ENCODE data around the gene BCL3. TPM values are rescaled to one million over a fixed set of nuclear protein-coding genes. Genes with fewer than 3 reads are reported as not detected.

Gene BCL3
- total RNA-seq, 1 donor from 2014 or later = 1.9 TPM

- TF ChIP-seq CTCF (IDR thresholded peaks at IDR 0.05; ENCODE audit: unreplicated experiment) = no peak
- H3K36me3 Mint-ChIP-seq (ENCODE audit: low read depth, unreplicated experiment) = peaks cover 4% of the 10 kb centered on the region
- H3K9me3 Mint-ChIP-seq (ENCODE audit: unreplicated experiment) = no peaks in the 10 kb centered on the region
- no peak overlapping the region for H3K27ac Mint-ChIP-seq (ENCODE audit: unreplicated experiment)
- H3K4me1 Mint-ChIP-seq (ENCODE audit: unreplicated experiment) = peaks cover 10% of the 10 kb centered on the region
- H3K27me3 Mint-ChIP-seq (ENCODE audit: unreplicated experiment) = peaks cover 42% of the 10 kb centered on the region
- peak overlapping the region; percentile 86 for H3K4me3 Mint-ChIP-seq (ENCODE audit: unreplicated experiment)
- peak; percentile 59 for DNase-seq (ENCODE audit: low spot score)
Measured at GRCh38 chr19:44746946-44747738, 1.4 kb upstream of the BCL3 start.

- Mint-ChIP-seq H3K27ac (ENCODE audit: unreplicated experiment) (peak overlapping the region; percentile 7), H3K4me1 (ENCODE audit: unreplicated experiment) (peaks cover 7% of the 10 kb centered on the region), H3K4me3 (ENCODE audit: unreplicated experiment) (peak overlapping the region; percentile 91), H3K9me3 (ENCODE audit: unreplicated experiment) (no peaks in the 10 kb centered on the region), H3K36me3 (ENCODE audit: low read depth, unreplicated experiment) (peaks cover 4% of the 10 kb centered on the region), H3K27me3 (ENCODE audit: unreplicated experiment) (peaks cover 44% of the 10 kb centered on the region)
- no peak for TF ChIP-seq CTCF (IDR thresholded peaks at IDR 0.05; ENCODE audit: unreplicated experiment)
- DNase-seq (ENCODE audit: low spot score) = peak; percentile 25
Measured at GRCh38 chr19:44747739-44748425, 626 bp upstream of the BCL3 start.

- H3K4me3 Mint-ChIP-seq (ENCODE audit: unreplicated experiment) = no peak overlapping the region
- peaks cover 50% of the 10 kb centered on the region for H3K27me3 Mint-ChIP-seq (ENCODE audit: unreplicated experiment)
- H3K4me1 Mint-ChIP-seq (ENCODE audit: unreplicated experiment) = peaks cover 9% of the 10 kb centered on the region
- H3K9me3 Mint-ChIP-seq (ENCODE audit: unreplicated experiment) = no peaks in the 10 kb centered on the region
- peaks cover 4% of the 10 kb centered on the region for H3K36me3 Mint-ChIP-seq (ENCODE audit: low read depth, unreplicated experiment)
- no peak for DNase-seq (ENCODE audit: low spot score)
- no peak for TF ChIP-seq CTCF (IDR thresholded peaks at IDR 0.05; ENCODE audit: unreplicated experiment)
- H3K27ac Mint-ChIP-seq (ENCODE audit: unreplicated experiment) = peak overlapping the region; percentile 61
Measured at GRCh38 chr19:44749292-44749691, 784 bp downstream of the BCL3 start.

GRCh38 chr19:44749994-44750393 is 1.5 kb downstream of the BCL3 start:
- no peak for TF ChIP-seq CTCF (IDR thresholded peaks at IDR 0.05; ENCODE audit: unreplicated experiment)
- H3K27ac Mint-ChIP-seq (ENCODE audit: unreplicated experiment) = no peak overlapping the region
- peaks cover 14% of the 10 kb centered on the region for H3K4me1 Mint-ChIP-seq (ENCODE audit: unreplicated experiment)
- DNase-seq (ENCODE audit: low spot score) = no peak
- H3K36me3 Mint-ChIP-seq (ENCODE audit: low read depth, unreplicated experiment) = peaks cover 4% of the 10 kb centered on the region
- H3K9me3 Mint-ChIP-seq (ENCODE audit: unreplicated experiment) = no peaks in the 10 kb centered on the region
- H3K27me3 Mint-ChIP-seq (ENCODE audit: unreplicated experiment) = peaks cover 47% of the 10 kb centered on the region
- no peak overlapping the region for H3K4me3 Mint-ChIP-seq (ENCODE audit: unreplicated experiment)

Measured in endothelial cell (in vitro differentiated cells).